HG03060 (cell line): Measurements from ENCODE around the gene GPRC5D.

Source experiments
- ATAC-seq: cut with Tn5 transposase; IDR thresholded peaks from one replicate; pipeline ENCODE4 v1.9.1; 2021; ENCODE audit warnings: low read depth, moderate number of reproducible peaks; ENCODE audit not compliant: unreplicated experiment

GPRC5D gene

DNA sequence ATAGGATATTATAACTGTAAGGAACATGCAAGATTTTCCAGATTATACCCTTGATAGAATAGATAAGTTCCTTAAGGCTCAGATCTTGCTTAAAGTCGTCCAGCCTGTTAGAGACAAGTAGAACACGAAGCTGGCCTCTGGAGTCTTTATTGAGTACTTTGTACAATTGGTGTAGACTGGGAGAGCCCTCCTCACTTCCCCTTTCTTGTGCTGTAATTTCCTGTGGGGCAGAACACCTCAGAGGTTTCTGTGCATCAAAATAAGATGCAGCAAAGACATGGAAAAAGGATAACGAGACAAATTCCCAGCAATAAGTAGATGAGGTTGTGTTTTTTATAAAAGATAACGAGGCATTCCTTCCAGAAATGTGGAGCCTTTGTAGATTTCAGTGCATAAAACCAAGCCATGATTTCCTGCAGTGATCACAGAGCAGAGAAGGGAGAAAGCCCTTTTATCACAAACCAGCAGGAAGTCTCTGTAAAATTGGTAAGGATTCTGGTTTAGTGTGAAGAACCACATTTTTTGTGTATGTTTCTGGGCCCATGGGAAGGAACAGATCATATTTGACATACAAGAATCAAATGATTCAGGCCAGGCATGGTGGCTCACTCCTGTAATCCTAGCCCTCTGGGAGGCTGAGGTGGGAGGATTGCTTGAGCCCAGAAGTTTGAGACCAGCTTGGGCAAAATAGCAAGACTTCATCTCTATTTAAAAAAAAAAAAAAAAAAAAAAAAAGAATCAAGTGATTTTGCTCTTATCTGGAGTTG lies 42.6 kb downstream of the GPRC5D start:
- ATAC-seq = no peak

- no peak for ATAC-seq
Measured at GRCh38 chr12:12908711-12909110, 43.3 kb downstream of the GPRC5D start.

- no peak for ATAC-seq
Measured at GRCh38 chr12:12908252-12908651, 43.7 kb downstream of the GPRC5D start.

- ATAC-seq = no peak
Measured at GRCh38 chr12:12907552-12907951, 44.4 kb downstream of the GPRC5D start.

DNA sequence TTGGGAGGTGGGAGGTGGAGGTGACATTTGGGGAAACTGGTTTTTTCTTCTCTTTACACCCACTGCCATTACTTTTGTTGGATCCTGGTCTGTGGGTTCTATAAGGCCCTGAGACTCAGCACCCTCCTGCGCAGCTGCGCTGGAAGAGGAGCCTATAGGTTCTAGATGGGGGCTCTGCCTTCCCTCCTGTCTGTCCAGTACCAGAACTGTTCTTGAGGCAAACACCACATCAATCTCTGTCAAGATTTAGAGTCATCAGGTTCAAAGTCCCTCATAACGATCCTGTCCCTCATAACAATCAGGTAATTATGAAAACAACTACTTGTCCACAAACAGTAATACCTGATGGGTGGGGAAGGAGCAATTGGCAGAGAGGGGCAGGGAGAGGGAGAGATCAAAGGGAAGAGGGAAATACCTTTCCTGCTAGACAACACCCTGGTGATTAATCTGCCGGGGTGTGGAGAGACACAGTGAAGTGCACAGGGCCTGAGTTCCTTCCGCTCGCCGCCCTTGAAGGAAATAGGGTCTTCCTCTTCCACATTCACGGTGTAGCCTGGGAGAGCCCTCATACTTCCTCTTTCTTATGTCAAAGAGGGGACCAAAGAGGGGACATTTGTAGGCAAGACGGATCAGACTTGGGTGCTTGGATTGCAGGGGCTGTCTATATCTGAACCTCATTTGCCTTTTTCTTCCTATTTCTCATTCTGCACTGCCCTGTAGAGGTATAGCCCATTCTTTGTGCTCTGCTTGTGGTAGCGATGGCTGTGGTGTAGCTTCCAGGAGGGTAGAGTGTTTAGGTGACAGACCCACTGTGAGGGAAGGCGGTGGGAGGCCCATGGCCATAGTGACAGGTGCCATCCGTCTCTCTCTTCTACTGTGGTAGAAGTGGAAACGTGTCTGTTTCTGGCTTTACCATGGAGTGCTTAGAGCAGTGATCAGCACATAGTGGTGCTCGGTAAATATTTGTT lies 48.0 kb downstream of the GPRC5D start:
- no peak for ATAC-seq

GRCh38 chr12:12902036-12902435 lies 49.9 kb downstream of the GPRC5D start:
- no peak for ATAC-seq

- no peak for ATAC-seq
Measured at GRCh38 chr12:12901158-12901791, 50.7 kb downstream of the GPRC5D start.

- ATAC-seq = no peak
Measured at GRCh38 chr12:12900786-12901157, 51.2 kb downstream of the GPRC5D start.

DNA sequence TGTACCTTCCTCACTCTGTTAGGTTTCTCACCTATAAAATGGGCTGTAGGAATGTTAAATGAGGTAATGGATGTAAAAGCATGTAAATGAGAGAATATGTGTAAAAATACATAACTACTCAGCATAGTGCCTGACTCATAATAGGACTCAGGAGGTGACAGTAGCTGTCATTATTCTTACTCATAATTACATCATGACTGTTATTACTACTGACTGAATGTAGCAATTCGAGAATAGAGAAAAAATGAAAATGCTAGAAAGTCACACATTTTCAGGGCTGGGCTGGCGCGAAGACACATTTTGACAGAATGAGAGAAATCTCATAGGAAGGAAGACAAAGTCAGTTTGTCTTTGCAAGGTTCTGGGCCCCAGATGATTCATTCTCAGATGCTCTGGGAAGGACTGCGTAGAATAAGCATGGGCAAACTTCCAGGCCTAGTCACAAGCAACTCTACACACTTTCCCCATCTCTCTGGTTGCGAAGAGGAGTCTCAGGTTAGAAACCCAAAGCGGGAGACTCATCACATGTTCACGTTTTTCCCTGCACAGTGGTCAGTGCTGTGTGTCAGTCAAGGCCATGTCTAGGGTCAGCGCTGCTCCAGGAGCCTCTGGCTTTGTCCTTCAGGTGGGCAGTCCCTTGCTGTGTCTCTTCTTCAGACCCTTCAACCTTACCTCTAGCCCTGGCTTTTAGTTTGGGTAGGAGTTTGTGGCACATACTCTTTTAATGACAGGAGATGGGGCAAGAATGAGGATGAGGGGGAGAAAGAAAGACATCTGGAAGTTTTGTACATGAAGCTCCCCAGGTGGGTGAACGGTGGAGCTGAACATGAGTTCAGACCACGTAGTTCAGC lies 52.2 kb downstream of the GPRC5D start:
- ATAC-seq = peak; percentile 79

DNA sequence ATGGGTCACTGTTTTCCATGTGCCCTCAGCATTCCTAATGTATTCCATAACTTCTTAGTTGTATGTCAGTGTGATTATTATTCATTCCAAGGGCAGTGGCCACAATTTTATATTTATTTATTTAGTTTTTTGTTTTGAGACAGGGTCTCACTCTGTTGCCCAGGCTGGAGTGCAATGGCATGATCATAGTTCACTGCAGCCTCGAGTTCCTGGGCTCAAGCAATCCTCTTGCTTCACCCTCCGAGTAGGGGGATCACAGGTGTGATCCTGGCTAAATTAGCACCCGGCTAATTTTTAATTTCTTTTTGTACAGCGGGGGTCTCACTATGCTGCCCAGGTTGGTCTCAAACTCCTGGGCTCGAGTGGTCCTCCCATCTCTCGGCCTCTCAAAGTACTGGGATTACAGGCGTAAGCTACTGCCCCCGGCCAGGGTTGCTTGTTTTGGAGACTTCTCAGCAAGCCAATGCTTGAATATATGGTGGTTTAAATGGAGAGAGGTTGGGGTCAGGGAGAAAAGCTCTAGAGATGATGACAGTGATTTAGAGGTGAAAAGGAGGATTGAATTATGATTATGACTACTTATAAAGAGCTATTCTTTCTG lies 53.0 kb downstream of the GPRC5D start:
- ATAC-seq = no peak

DNA sequence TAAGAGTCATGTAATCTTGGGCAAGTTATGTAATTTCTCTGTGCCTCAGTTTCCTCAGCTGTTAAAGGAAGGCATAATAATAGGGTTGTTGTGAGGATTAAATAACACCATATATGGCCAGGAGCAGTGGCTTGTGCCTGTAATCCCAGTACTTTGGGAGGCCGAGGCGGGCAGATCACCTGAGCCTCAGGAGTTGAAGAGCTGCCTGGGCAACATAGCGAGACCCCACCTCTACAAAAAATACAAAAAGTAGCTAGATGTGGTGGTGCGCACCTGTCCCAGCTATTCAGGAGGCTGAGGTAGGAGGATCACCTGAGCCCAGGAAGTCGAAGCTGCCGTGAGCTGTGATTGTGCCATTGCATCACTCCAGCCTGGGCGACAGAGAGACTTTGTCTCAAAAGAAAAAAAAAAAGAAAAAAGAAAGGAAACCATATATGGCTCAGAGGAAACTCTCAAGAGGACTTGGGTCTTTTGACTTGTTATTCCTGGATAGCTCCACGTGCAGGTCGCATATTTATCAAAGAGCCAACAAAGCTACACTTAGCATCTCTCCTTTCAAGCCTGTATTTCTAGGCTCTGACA lies 53.7 kb downstream of the GPRC5D start:
- no peak for ATAC-seq

GRCh38 chr12:12897302-12897701 lies 54.7 kb downstream of the GPRC5D start:
- no peak for ATAC-seq

- ATAC-seq = no peak
Measured at GRCh38 chr12:12896260-12896659, 55.7 kb downstream of the GPRC5D start.

GRCh38 chr12:12893438-12893837 lies 58.5 kb downstream of the GPRC5D start:
- no peak for ATAC-seq

GRCh38 chr12:12892681-12893141 lies 59.3 kb downstream of the GPRC5D start:
- no peak for ATAC-seq

- no peak for ATAC-seq
Measured at GRCh38 chr12:12891881-12892355, 60.1 kb downstream of the GPRC5D start.

GRCh38 chr12:12891080-12891880 lies 60.7 kb downstream of the GPRC5D start, which contains the start of gene GPRC5A:
TSS of gene GPRC5A (plus strand) at chr12:12891562. CDS start at chr12:12908250, 16,688 bp downstream.
- no peak for ATAC-seq
